Measurements from ENCODE around the gene EEF1G.

The EEF1G gene

DNA sequence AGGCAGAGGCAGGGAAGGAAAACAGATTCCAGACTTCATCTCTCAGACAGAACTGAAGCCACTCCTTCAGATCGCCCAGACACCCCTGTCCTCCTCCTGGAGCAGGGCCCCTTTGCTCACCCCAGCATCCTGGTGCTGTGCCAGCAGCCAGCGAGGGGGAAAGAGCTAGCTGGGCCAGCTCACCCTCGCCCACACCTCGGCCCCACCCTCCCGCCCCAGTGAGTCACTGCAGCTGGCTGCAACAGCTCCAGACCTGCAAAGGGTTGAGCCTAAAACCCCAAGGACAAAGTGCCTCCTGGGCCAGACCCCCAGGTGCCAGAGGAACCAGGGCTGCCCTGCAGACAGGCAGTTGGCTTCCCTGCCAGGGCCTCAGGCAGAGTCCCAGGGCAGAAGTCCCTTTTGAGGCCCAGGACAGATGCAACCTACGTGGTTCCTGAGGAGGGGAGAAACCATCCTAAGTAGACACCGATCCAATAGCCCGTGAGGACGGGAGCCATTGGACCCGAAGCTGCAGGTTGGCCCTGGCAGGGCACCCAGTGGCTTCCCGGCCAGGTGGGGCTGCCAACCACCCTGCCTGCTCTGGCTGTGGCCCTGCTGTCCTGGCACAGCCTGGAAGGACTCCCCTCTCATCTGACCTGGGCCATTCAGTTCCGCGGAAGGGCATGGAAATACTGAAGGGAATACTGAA lies 34.3 kb downstream of the EEF1G start:
- no peak for DNase-seq (ENCODE audit: extremely low read depth, insufficient read length)

GRCh38 chr11:62538470-62539237 lies 35.0 kb downstream of the EEF1G start:
- no peak for DNase-seq (ENCODE audit: extremely low read depth, insufficient read length)
- no peak for TF ChIP-seq CTCF (IDR thresholded peaks at IDR 0.05; ENCODE audit: insufficient read depth, low read length, poor library complexity, severe bottlenecking)
- H3K4me3 ChIP-seq (replicated peaks; ENCODE audit: low read depth, low read length): no peak overlapping the region
- no peaks in the 10 kb centered on the region for H3K27me3 ChIP-seq (replicated peaks; ENCODE audit: control insufficient read depth, insufficient read depth, low read length)
- H3K36me3 ChIP-seq (ENCODE audit: control insufficient read depth, insufficient read depth, low read length): peaks cover 3% of the 10 kb centered on the region

More for the DNA sequence above, 34.3 kb downstream of the EEF1G start:
- no peak for TF ChIP-seq CTCF (IDR thresholded peaks at IDR 0.05; ENCODE audit: insufficient read depth, low read length, poor library complexity, severe bottlenecking)
- Histone ChIP-seq H3K4me3 (replicated peaks; ENCODE audit: low read depth, low read length) (no peak overlapping the region), H3K27me3 (replicated peaks; ENCODE audit: control insufficient read depth, insufficient read depth, low read length) (no peaks in the 10 kb centered on the region), H3K36me3 (ENCODE audit: control insufficient read depth, insufficient read depth, low read length) (peaks cover 1% of the 10 kb centered on the region)

DNA sequence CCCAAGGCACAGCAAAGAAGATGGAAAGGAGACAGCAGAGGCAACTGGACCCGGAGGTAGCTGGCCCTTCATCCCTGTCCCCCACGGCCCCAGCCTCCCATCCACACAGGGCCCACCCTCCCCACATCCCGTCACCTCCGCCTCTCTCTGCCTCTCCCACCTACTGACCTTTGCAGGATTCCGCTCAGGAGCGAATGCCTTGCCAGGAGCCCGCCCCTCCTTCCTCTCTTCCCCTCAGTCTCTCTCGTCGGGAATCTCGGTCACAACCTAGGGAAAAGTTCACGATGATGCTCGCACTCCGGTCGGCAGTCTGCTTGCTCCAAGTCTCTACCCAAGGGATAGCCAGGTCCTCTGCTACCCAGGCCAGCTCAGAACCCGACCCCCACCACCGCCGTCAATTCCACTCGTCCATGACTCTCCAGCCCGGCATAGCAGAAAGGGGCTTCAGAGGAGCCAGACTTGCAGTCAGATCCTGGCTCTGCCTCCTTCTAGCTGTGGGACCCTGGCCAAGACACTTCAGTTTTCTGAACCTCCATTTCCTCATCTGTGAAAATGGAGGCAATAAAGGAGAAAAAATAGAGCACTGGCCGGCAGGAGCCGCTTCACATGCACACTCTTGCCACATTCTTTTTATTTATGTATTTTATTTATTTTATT lies 37.3 kb downstream of the EEF1G start:
- Histone ChIP-seq H3K36me3 (ENCODE audit: control insufficient read depth, insufficient read depth, low read length) (peaks cover 8% of the 10 kb centered on the region), H3K4me3 (replicated peaks; ENCODE audit: low read depth, low read length) (no peak overlapping the region), H3K27me3 (replicated peaks; ENCODE audit: control insufficient read depth, insufficient read depth, low read length) (no peaks in the 10 kb centered on the region)
- no peak for DNase-seq (ENCODE audit: extremely low read depth, insufficient read length)
- TF ChIP-seq CTCF (IDR thresholded peaks at IDR 0.05; ENCODE audit: insufficient read depth, low read length, poor library complexity, severe bottlenecking): no peak

- no peak for DNase-seq (ENCODE audit: extremely low read depth, insufficient read length)
- H3K36me3 ChIP-seq (ENCODE audit: control insufficient read depth, insufficient read depth, low read length): peaks cover 8% of the 10 kb centered on the region
- H3K4me3 ChIP-seq (replicated peaks; ENCODE audit: low read depth, low read length): no peak overlapping the region
- no peaks in the 10 kb centered on the region for H3K27me3 ChIP-seq (replicated peaks; ENCODE audit: control insufficient read depth, insufficient read depth, low read length)
- no peak for TF ChIP-seq CTCF (IDR thresholded peaks at IDR 0.05; ENCODE audit: insufficient read depth, low read length, poor library complexity, severe bottlenecking)
Measured at GRCh38 chr11:62535802-62536201, 37.9 kb downstream of the EEF1G start.

GRCh38 chr11:62534779-62535545 lies 38.7 kb downstream of the EEF1G start:
- Histone ChIP-seq H3K4me3 (replicated peaks; ENCODE audit: low read depth, low read length) (no peak overlapping the region), H3K36me3 (ENCODE audit: control insufficient read depth, insufficient read depth, low read length) (peaks cover 8% of the 10 kb centered on the region), H3K27me3 (replicated peaks; ENCODE audit: control insufficient read depth, insufficient read depth, low read length) (no peaks in the 10 kb centered on the region)
- no peak for TF ChIP-seq CTCF (IDR thresholded peaks at IDR 0.05; ENCODE audit: insufficient read depth, low read length, poor library complexity, severe bottlenecking)
- DNase-seq (ENCODE audit: extremely low read depth, insufficient read length): no peak

All from GM06990 (cell line).